ENCODE data around the gene SNAP25.

The SNAP25 gene

GRCh38 chr20:10263385-10264165, 44.9 kb downstream of the SNAP25 start:
- H3K4me3 ChIP-seq (IDR thresholded peaks at IDR 0.05; ENCODE audit: insufficient read depth, low read depth, low read length) = no peak overlapping the region
- TF ChIP-seq CTCF (conservative IDR thresholded peaks at IDR 0.05; ENCODE audit: low read depth, low read length) = no peak
- H3K79me2 ChIP-seq (ENCODE audit: insufficient read depth, low read depth) = no peaks in the 10 kb centered on the region
- no peaks in the 10 kb centered on the region for H4K20me1 ChIP-seq (ENCODE audit: insufficient read depth)
- no peaks in the 10 kb centered on the region for H3K36me3 ChIP-seq (ENCODE audit: insufficient read depth)
- H3K4me2 ChIP-seq = no peak overlapping the region
- H3K4me1 ChIP-seq (ENCODE audit: low read depth, poor library complexity, severe bottlenecking) = no peaks in the 10 kb centered on the region
- no peaks in the 10 kb centered on the region for H3K27me3 ChIP-seq (ENCODE audit: insufficient read depth, low read depth)
- no peak overlapping the region for H3K27ac ChIP-seq
- H3K9ac ChIP-seq = no peak overlapping the region
- H2AFZ ChIP-seq (ENCODE audit: low read depth) = no peak overlapping the region

GRCh38 chr20:10264166-10264558, 45.5 kb downstream of the SNAP25 start:
- TF ChIP-seq CTCF (conservative IDR thresholded peaks at IDR 0.05; ENCODE audit: low read depth, low read length) = no peak
- Histone ChIP-seq H3K4me3 (IDR thresholded peaks at IDR 0.05; ENCODE audit: insufficient read depth, low read depth, low read length) (no peak overlapping the region), H3K4me1 (ENCODE audit: low read depth, poor library complexity, severe bottlenecking) (no peaks in the 10 kb centered on the region), H3K27ac (no peak overlapping the region), H3K36me3 (ENCODE audit: insufficient read depth) (no peaks in the 10 kb centered on the region), H3K4me2 (no peak overlapping the region), H3K27me3 (ENCODE audit: insufficient read depth, low read depth) (no peaks in the 10 kb centered on the region), H2AFZ (ENCODE audit: low read depth) (no peak overlapping the region), H3K79me2 (ENCODE audit: insufficient read depth, low read depth) (no peaks in the 10 kb centered on the region), H4K20me1 (ENCODE audit: insufficient read depth) (no peaks in the 10 kb centered on the region), H3K9ac (no peak overlapping the region)

GRCh38 chr20:10268636-10269035, 50.0 kb downstream of the SNAP25 start:
- H3K9ac ChIP-seq = no peak overlapping the region
- H3K4me1 ChIP-seq (ENCODE audit: low read depth, poor library complexity, severe bottlenecking) = no peaks in the 10 kb centered on the region
- no peaks in the 10 kb centered on the region for H3K36me3 ChIP-seq (ENCODE audit: insufficient read depth)
- H3K27me3 ChIP-seq (ENCODE audit: insufficient read depth, low read depth) = no peaks in the 10 kb centered on the region
- no peak overlapping the region for H3K4me3 ChIP-seq (IDR thresholded peaks at IDR 0.05; ENCODE audit: insufficient read depth, low read depth, low read length)
- no peak overlapping the region for H3K4me2 ChIP-seq
- H2AFZ ChIP-seq (ENCODE audit: low read depth) = no peak overlapping the region
- H3K79me2 ChIP-seq (ENCODE audit: insufficient read depth, low read depth) = no peaks in the 10 kb centered on the region
- H3K27ac ChIP-seq = no peak overlapping the region
- no peak for TF ChIP-seq CTCF (conservative IDR thresholded peaks at IDR 0.05; ENCODE audit: low read depth, low read length)
- no peaks in the 10 kb centered on the region for H4K20me1 ChIP-seq (ENCODE audit: insufficient read depth)

GRCh38 chr20:10270630-10271029, 52.0 kb downstream of the SNAP25 start:
- no peaks in the 10 kb centered on the region for H3K4me1 ChIP-seq (ENCODE audit: low read depth, poor library complexity, severe bottlenecking)
- H3K36me3 ChIP-seq (ENCODE audit: insufficient read depth) = no peaks in the 10 kb centered on the region
- no peaks in the 10 kb centered on the region for H4K20me1 ChIP-seq (ENCODE audit: insufficient read depth)
- H3K4me2 ChIP-seq = no peak overlapping the region
- no peaks in the 10 kb centered on the region for H3K27me3 ChIP-seq (ENCODE audit: insufficient read depth, low read depth)
- no peak overlapping the region for H3K9ac ChIP-seq
- no peaks in the 10 kb centered on the region for H3K79me2 ChIP-seq (ENCODE audit: insufficient read depth, low read depth)
- H3K27ac ChIP-seq = no peak overlapping the region
- no peak for TF ChIP-seq CTCF (conservative IDR thresholded peaks at IDR 0.05; ENCODE audit: low read depth, low read length)
- no peak overlapping the region for H3K4me3 ChIP-seq (IDR thresholded peaks at IDR 0.05; ENCODE audit: insufficient read depth, low read depth, low read length)
- no peak overlapping the region for H2AFZ ChIP-seq (ENCODE audit: low read depth)

Measured in KMS-11 (cell line).